Measurements from ENCODE around the gene VSTM2B.
A peak's percentile ranks its signal among the peaks of the same experiment; 100 is the strongest.

VSTM2B gene

GRCh38 chr19:29598036-29598435, 72.2 kb downstream of the VSTM2B start:
- H3K27me3 ChIP-seq: no peaks in the 10 kb centered on the region
- TF ChIP-seq Cebpa-rat (IDR thresholded peaks at IDR 0.05): no peak
- H3K36me3 ChIP-seq: no peaks in the 10 kb centered on the region
- no peak overlapping the region for H3K4me2 ChIP-seq
- no peak overlapping the region for H3K4me3 ChIP-seq
- no peaks in the 10 kb centered on the region for H3K9me3 ChIP-seq
- H3K9ac ChIP-seq: no peak overlapping the region
- H3K4me1 ChIP-seq: no peaks in the 10 kb centered on the region
- H3K27ac ChIP-seq: no peak overlapping the region
- H4K20me1 ChIP-seq: no peaks in the 10 kb centered on the region

- no peak overlapping the region for H3K27ac ChIP-seq
- H4K20me1 ChIP-seq: no peaks in the 10 kb centered on the region
- TF ChIP-seq Cebpa-rat (IDR thresholded peaks at IDR 0.05): no peak
- H3K9ac ChIP-seq: no peak overlapping the region
- no peaks in the 10 kb centered on the region for H3K36me3 ChIP-seq
- H3K4me1 ChIP-seq: no peaks in the 10 kb centered on the region
- H3K4me2 ChIP-seq: no peak overlapping the region
- H3K9me3 ChIP-seq: no peaks in the 10 kb centered on the region
- H3K27me3 ChIP-seq: no peaks in the 10 kb centered on the region
- H3K4me3 ChIP-seq: no peak overlapping the region
These were observed 72.7 kb downstream of the VSTM2B start for GRCh38 chr19:29598496-29598895.

- H3K27me3 ChIP-seq: no peaks in the 10 kb centered on the region
- H3K27ac ChIP-seq: no peak overlapping the region
- TF ChIP-seq Cebpa-rat (IDR thresholded peaks at IDR 0.05): no peak
- H3K4me1 ChIP-seq: peaks cover 18% of the 10 kb centered on the region
- H4K20me1 ChIP-seq: no peaks in the 10 kb centered on the region
- H3K4me3 ChIP-seq: no peak overlapping the region
- no peak overlapping the region for H3K9ac ChIP-seq
- 0 out of 2 replicates have a peak, but pooled peaks cover under 1% of the 10 kb centered on the region for H3K36me3 ChIP-seq
- no peak overlapping the region for H3K4me2 ChIP-seq
- H3K9me3 ChIP-seq: no peaks in the 10 kb centered on the region
These were observed 77.5 kb downstream of the VSTM2B start for GRCh38 chr19:29603308-29603707.

GRCh38 chr19:29605653-29606419, 80.0 kb downstream of the VSTM2B start, which contains the start of gene POP4:
POP4 (plus strand) TSS chr19:29606283; CDS start chr19:29606319, 36 bp downstream.
- Histone ChIP-seq H3K4me3 (peak within 1 kb of the TSS; percentile 88), H3K4me2 (peak within 1 kb of the TSS; percentile 92), H4K20me1 (no peaks in the 10 kb centered on the region), H3K9ac (peak within 1 kb of the TSS; percentile 87), H3K27me3 (no peaks in the 10 kb centered on the region), H3K27ac (peak within 1 kb of the TSS; percentile 89), H3K9me3 (no peaks in the 10 kb centered on the region), H3K4me1 (peaks cover 34% of the 10 kb centered on the region), H3K36me3 (peaks cover 21% of the 10 kb centered on the region)
- no peak for TF ChIP-seq Cebpa-rat (IDR thresholded peaks at IDR 0.05)

- Histone ChIP-seq H4K20me1 (no peaks in the 10 kb centered on the region), H3K4me1 (peaks cover 40% of the 10 kb centered on the region), H3K4me2 (peak overlapping the region; percentile 92), H3K27ac (peak overlapping the region; percentile 89), H3K9me3 (no peaks in the 10 kb centered on the region), H3K36me3 (peaks cover 26% of the 10 kb centered on the region), H3K9ac (peak overlapping the region; percentile 87), H3K4me3 (peak overlapping the region; percentile 88), H3K27me3 (no peaks in the 10 kb centered on the region)
- no peak for TF ChIP-seq Cebpa-rat (IDR thresholded peaks at IDR 0.05)
These were observed 80.6 kb downstream of the VSTM2B start for GRCh38 chr19:29606420-29606747.

- peaks cover 59% of the 10 kb centered on the region for H3K36me3 ChIP-seq
These were observed 83.8 kb downstream of the VSTM2B start for GRCh38 chr19:29609636-29610035.

GRCh38 chr19:29610213-29610573, 84.4 kb downstream of the VSTM2B start:
- Histone ChIP-seq H3K4me3 (no peak overlapping the region), H3K27ac (peak overlapping the region; percentile 51; the same call in 1 of the 2 replicates), H3K9ac (peak overlapping the region; percentile 45; the same call in 1 of the 2 replicates), H3K4me1 (peaks cover 54% of the 10 kb centered on the region), H3K27me3 (no peaks in the 10 kb centered on the region), H4K20me1 (no peaks in the 10 kb centered on the region), H3K9me3 (no peaks in the 10 kb centered on the region), H3K36me3 (peaks cover 64% of the 10 kb centered on the region), H3K4me2 (peak overlapping the region; percentile 53)
- no peak for TF ChIP-seq Cebpa-rat (IDR thresholded peaks at IDR 0.05)

More at GRCh38 chr19:29609636-29610035, 83.8 kb downstream of the VSTM2B start:
- H4K20me1 ChIP-seq: no peaks in the 10 kb centered on the region
- H3K4me1 ChIP-seq: peaks cover 54% of the 10 kb centered on the region
- peak overlapping the region; percentile 45; the same call in 1 of the 2 replicates for H3K9ac ChIP-seq
- no peak for TF ChIP-seq Cebpa-rat (IDR thresholded peaks at IDR 0.05)
- peak overlapping the region; percentile 53; the same call in 1 of the 2 replicates for H3K4me2 ChIP-seq
- H3K9me3 ChIP-seq: no peaks in the 10 kb centered on the region
- no peaks in the 10 kb centered on the region for H3K27me3 ChIP-seq
- H3K4me3 ChIP-seq: no peak overlapping the region
- peak overlapping the region; percentile 51; the same call in 1 of the 2 replicates for H3K27ac ChIP-seq

GRCh38 chr19:29610574-29611271, 84.9 kb downstream of the VSTM2B start:
- no peaks in the 10 kb centered on the region for H4K20me1 ChIP-seq
- TF ChIP-seq Cebpa-rat (IDR thresholded peaks at IDR 0.05): no peak
- H3K4me3 ChIP-seq: no peak overlapping the region
- peak overlapping the region; percentile 53 for H3K4me2 ChIP-seq
- peaks cover 57% of the 10 kb centered on the region for H3K4me1 ChIP-seq
- H3K36me3 ChIP-seq: peaks cover 69% of the 10 kb centered on the region
- H3K27me3 ChIP-seq: no peaks in the 10 kb centered on the region
- no peaks in the 10 kb centered on the region for H3K9me3 ChIP-seq
- peak overlapping the region; percentile 45; the same call in 1 of the 2 replicates for H3K9ac ChIP-seq
- H3K27ac ChIP-seq: peak overlapping the region; percentile 51; the same call in 1 of the 2 replicates

- no peak overlapping the region for H3K27ac ChIP-seq
- no peaks in the 10 kb centered on the region for H3K9me3 ChIP-seq
- no peak for TF ChIP-seq Cebpa-rat (IDR thresholded peaks at IDR 0.05)
- H3K27me3 ChIP-seq: no peaks in the 10 kb centered on the region
- H3K4me1 ChIP-seq: peaks cover 62% of the 10 kb centered on the region
- H3K36me3 ChIP-seq: peaks cover 80% of the 10 kb centered on the region
- no peak overlapping the region for H3K4me2 ChIP-seq
- H4K20me1 ChIP-seq: no peaks in the 10 kb centered on the region
- H3K4me3 ChIP-seq: no peak overlapping the region
- H3K9ac ChIP-seq: no peak overlapping the region
These were observed 86.3 kb downstream of the VSTM2B start for GRCh38 chr19:29612121-29612520.
